ENCODE measurements around the gene PPARD.
"Not testable (repeated sequence)": the region's sequence is repeated elsewhere in the genome, so short reads cannot be mapped to it uniquely, and the experiment has no call there.

Gene PPARD

DNA sequence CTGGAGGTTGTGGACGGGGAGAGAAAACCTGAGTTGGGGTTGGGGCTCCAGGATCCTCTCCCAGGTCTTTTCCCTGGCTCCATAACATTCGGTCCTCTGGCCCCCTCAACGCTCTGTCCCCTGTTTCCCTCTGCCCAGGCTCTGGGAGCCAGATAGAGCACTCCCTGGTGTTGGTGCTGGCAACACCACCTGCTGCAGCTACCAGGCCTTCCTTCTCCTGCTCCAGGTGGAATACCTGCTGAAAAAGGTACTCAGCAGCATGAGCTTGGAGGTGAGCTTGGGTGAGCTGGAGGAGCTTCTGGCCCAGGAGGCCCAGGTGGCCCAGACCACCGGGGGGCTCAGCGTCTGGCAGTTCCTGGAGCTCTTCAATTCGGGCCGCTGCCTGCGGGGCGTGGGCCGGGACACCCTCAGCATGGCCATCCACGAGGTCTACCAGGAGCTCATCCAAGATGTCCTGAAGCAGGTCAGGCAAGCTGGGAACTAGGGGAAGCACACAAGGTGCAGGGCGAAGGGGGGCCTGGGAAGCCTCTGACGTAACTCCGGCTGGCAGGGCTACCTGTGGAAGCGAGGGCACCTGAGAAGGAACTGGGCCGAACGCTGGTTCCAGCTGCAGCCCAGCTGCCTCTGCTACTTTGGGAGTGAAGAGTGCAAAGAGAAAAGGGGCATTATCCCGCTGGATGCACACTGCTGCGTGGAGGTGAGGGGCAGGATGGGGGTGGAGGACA, 30.1 kb upstream of the PPARD start:
- DNase-seq (ENCODE audit: low read depth in 2 of 2), result no peak

DNA sequence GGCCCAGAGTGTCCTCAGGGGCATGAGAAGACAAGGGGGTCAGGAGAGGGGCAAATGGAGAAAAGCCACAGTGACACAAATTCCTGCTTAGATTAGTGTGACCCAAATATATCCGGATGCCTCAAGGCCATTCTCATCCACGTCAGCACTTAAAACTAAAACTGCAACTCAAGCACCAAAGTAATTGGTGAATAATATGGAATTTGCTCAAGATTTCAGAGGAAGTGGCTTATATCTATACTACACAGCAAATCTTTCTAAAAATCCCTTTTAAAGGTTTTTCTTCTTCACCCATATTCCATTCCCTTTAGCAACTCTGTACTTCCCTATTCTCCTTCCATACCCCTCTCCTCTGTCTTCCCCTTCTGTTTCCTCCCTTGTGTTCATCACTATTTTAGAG, 29.6 kb upstream of the PPARD start:
- no peak for DNase-seq (ENCODE audit: low read depth in 2 of 2)

DNA sequence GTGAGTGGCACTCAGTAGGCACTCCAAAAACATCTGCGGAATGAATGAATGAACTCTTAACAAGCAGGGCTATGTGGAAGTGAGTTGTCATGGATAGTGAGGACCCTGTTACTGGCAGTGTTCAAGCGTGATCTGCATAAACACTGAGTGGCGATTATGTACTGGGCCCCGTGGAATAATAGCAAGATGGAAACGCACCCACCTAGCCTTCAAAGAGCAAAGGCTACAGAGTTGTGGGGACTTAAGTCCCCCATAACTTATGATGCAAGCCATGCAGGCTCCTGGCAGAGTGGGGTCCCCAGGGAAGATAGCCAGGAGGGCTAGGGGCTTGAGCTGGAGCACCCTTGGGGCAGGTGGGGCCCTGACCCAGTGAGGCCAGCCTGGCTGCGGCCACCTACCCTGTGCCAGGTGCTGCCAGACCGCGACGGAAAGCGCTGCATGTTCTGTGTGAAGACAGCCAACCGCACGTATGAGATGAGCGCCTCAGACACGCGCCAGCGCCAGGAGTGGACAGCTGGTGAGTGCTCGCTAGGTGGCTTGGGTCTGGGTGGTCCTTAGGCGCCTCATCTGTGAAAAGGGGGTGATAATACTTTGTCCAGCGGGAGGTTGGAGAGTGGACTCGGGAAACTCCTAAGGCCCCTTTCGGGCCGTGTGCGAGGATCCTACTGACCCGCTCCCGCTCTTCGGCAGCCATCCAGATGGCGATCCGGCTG, 24.7 kb upstream of the PPARD start:
- DNase-seq (ENCODE audit: low read depth in 2 of 2), result no peak

DNA sequence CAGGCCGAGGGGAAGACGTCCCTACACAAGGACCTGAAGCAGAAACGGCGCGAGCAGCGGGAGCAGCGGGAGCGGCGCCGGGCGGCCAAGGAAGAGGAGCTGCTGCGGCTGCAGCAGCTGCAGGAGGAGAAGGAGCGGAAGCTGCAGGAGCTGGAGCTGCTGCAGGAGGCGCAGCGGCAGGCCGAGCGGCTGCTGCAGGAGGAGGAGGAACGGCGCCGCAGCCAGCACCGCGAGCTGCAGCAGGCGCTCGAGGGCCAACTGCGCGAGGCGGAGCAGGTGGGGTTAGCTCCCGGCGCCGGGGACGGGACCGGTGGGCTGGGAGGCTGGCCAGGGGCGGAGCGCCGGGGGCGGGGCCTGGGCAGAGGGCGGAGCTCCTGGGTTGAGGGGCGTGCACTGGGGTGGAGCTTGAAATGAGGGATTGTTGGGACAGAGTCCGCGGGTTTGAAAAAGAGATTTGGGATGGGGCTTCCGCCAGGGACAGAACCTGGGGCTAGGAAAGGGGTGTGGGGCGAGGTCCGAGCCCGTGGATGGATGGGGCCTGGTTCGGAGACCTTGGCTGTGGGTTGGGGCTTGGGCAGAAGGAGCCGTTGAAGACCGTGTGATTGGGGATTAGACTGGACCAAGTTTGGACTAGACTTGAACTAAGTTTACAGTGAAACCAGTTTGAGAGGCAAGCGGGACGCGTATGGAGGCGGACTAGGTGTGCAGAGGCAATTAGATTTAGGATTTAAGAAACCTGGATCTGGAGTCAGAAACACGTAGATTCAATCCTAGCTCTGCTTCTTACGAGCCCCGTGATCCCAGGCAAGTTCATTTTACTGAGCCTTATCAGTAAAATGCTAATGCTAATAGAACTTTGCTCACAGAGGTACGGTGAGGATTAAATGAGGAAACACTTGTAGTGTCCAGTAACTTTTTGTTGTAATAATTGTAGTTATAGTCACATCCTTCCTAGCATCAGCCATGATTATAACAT, 23.9 kb upstream of the PPARD start:
- DNase-seq (ENCODE audit: low read depth in 2 of 2), result no peak

DNA sequence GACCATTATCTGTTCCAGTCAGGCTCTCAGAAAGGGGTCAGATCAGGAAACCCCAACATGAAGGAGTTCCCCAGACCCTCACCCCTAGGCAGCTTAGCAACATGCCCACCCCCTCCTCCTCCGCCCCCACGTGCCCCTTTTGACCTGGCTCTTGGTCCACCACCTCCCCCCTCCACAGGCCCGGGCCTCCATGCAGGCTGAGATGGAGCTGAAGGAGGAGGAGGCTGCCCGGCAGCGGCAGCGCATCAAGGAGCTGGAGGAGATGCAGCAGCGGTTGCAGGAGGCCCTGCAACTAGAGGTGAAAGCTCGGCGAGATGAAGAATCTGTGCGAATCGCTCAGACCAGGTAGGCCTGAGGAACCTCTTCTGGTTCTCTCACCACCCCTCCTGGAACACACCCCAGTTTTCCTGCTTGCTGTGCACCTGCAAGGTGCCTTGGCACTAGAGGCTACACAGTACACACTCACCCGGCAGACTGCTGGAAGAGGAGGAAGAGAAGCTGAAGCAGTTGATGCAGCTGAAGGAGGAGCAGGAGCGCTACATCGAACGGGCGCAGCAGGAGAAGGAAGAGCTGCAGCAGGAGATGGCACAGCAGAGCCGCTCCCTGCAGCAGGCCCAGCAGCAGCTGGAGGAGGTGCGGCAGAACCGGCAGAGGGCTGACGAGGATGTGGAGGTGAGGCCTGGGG, 22.9 kb upstream of the PPARD start:
- DNase-seq (ENCODE audit: low read depth in 2 of 2), result no peak

DNA sequence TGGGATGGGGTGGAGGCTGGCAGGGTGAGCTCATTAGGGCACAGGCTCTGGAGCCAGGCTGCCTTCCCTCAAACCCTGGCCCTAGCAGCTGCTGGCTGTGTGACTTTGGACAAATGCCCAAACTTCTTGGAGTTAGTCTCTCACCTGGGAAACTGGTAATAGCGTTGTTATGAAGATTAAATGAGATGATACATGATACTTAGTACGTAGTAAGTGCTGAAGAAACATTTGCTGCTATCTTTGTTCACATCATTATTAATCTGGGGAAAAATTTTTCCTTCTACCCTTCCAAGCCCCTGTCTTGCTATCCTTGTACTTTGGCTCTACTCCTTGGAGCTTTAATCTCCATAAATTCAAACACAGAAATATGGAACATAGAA, 22.3 kb upstream of the PPARD start:
- DNase-seq (ENCODE audit: low read depth in 2 of 2), result no peak

DNA sequence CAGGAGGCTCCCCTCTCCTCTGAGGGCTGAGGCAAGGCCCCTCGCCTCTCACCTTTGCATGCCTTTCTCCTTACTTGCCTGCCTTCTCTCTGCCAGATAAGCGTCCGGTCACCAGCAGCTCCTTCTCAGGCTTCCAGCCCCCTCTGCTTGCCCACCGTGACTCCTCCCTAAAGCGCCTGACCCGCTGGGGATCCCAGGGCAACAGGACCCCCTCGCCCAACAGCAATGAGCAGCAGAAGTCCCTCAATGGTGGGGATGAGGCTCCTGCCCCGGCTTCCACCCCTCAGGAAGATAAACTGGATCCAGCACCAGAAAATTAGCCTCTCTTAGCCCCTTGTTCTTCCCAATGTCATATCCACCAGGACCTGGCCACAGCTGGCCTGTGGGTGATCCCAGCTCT, 21.3 kb upstream of the PPARD start:
- DNase-seq (ENCODE audit: low read depth in 2 of 2), result no peak

DNA sequence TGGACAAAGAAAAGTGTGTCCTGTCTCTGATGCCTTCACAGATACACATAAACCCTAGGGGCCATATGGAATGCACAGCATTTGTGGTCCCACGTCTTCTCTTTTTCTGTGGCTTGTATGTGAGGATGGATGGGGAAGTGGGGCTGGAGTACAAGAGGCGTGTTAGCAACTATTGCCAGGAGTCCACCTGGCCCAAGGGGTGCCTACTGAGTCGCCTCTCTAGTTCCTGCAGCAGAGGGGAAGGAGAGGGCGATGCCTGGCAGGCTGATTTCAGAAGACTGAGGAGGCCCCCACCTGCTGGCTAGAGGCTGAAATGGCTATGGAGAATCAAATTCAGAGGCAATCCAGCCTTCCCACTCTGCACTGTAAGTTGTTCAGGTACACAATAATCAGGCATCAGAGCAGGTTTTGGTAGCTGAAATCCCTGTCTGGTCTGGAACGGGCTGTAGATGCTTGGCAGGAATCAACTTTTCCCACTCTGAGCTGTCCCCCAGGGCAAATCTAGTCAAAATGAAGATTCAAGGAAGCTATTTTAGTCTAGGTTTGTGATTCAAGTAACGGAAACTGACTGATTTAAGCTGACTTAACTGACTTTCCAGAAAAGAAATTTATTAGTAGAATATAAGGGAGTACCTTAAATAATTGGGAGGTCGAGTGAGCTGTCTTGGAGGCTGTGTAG, 14.9 kb upstream of the PPARD start:
- DNase-seq (ENCODE audit: low read depth in 2 of 2), result peak; percentile 43 to 58

DNA sequence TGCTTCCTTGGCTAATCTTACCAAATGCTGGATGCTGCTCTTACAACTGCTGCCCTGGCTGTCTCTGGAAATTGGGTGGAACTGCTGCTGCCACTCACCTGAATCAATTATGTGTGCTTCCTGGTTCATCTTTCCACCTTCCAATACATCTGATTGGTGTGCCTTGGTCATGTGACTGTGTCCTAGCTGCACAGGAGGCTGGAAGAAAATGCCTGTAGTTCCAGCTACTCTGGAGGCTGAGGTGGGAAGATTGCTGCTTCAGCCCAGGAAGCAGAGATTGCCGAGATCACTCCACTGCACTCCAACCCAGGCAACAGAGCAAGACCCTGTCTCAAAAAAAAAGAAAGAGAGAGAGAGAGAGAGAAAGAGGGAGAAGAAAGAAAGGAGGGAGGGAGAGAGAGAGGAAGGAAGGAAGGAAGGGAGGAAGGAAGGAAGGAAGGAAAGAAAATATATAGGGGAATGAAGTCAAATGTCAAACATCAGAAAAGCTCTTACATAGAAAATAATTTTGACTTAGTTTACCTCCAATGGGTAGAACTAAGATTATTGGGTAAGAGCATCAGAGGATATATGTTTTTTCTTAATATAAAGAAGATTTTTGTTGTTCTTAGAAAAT, 14.1 kb upstream of the PPARD start:
- DNase-seq (ENCODE audit: low read depth in 2 of 2), result no peak

DNA sequence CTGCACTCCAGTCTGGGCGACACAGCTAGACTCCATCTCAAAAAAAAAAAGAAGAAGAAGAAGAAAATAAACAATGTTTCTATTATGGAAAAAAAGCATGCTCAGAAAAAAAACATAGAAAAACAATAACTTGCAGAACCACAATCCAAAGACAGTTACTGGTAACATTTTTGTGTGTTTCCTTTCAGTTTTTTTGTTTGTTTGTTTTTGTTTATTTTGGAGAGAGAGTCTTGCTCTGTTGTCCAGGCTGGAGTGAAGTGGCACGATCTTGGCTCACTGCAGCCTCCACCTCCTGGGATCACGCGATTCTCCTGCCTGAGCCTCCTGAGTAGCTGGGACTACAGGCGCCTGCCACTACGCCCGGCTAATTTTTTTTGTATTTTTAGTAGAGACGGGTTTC, 13.4 kb upstream of the PPARD start:
- not testable (repeated sequence) for DNase-seq (ENCODE audit: low read depth in 2 of 2)

DNA sequence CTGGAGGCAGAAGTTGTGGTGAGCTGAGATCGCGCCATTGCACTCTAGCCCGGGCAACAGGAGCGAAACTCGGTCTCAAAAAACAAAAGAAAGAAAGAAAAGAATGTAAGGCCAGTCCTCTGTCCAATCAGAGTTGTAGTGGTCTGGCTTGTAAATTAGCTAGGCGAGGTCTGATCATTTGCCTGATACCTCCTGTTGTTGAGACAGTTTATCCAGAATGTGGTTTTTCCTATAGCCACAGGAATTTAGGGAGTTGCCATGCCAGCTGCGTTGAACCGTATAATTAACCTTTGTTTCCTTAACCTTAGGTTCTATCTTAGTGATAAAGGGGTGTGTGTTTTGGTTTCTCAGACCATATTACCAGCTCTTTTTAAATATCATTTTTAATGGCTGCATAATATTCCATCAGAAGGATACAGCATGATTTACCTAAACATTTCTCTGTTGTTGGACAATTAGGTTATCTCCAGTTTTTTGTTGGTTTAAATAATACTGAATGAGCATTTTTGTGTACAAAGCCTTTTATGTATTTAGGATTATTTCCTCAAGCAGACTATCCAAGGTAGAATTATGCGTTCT, 11.7 kb upstream of the PPARD start:
- no peak for DNase-seq (ENCODE audit: low read depth in 2 of 2)

DNA sequence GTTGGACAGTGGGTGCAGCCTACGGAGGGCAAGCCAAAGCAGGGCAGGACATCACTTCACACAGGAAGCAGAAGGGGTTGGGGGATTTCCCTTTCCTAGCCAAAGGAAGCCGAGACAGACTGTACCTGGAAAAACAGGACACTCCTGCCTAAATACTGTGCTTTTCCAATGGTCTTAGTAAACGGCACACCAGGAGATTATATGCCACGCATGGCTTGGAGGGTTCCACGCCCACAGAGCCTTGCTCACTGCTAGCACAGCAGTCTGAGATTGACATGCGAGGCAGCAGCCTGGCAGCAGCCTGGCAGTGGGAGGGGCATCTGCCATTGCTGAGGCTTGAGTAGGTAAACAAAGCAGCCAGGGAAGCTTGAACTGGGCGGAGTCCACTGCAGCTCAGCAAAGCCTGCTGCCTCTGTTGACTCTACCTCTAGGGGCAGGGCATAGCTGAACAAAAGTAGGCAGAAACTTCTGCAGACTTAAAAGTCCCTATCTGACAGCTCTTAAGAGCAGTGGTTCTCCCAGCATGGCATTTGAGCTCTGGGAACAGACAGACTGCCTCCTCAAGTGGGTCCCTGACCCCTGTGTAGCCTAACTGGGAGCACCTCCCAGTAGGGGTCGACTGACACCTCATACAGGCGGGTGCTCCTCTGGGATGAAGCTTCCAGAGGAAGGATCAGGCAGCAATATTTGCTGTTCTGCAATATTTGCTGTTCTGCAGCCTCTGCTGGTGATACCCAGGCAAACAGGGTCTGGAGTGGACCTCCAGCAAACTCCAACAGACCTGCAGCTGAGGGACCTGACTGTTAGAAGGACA, 10.1 kb upstream of the PPARD start:
- DNase-seq (ENCODE audit: low read depth in 2 of 2), result peak; percentile 35 to 45

DNA sequence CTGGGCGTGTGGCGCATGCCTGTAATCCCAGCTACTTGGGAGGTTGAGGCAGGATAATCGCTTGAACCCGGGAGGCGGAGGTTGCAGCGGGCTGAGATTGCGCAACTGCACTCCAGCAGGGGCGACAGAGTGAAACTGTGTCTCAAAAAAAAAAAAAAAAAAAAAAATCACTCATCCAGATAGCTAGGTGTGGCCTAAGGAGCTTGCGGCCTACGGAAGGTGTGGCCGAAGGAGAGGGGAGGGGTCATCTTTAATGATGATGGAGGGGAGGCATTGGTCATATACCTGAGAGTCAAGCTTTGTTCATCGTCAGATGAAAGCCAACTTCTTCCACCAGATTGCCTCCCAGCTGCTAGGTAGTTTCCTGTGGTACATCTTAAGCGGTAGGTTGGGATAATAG, 801 bp upstream of the PPARD start:
- no peak for DNase-seq (ENCODE audit: low read depth in 2 of 2)

DNA sequence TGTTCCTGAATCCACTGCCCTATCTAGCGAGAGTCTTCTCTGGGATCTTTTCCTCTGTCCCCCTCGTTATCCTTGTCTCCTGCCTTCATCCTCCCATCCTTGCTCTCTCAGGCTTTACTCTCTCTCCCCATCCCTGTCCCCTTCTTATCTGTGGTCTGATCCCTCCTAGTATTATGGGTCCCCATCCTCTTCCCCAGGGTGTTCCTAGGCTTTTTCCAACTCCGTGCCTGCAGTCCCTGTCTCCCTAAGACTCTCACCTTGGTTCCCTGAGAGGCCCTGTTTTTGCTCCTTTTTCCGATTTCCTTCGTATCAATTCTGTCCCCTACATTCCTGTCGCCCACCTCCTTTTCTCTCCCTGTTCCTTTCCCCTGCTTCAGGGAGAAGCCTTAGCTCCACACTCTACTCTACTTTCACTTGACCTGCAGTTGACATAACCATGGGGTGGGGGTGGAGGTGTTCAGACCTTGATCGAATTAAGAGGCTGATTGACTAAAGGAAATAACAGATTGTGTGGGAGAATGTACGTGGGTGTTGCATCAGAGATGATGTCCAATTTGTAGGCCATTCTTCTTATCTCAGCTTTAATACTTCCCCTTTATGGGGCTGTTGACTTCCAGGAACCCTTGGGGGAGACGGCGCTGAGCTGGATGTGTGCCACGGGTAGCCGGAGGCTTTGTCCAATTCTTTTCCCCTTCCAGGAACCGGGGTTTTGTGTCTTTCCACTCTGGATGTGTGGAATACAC, 905 bp downstream of the PPARD start:
- DNase-seq (ENCODE audit: low read depth in 2 of 2), result no peak

DNA sequence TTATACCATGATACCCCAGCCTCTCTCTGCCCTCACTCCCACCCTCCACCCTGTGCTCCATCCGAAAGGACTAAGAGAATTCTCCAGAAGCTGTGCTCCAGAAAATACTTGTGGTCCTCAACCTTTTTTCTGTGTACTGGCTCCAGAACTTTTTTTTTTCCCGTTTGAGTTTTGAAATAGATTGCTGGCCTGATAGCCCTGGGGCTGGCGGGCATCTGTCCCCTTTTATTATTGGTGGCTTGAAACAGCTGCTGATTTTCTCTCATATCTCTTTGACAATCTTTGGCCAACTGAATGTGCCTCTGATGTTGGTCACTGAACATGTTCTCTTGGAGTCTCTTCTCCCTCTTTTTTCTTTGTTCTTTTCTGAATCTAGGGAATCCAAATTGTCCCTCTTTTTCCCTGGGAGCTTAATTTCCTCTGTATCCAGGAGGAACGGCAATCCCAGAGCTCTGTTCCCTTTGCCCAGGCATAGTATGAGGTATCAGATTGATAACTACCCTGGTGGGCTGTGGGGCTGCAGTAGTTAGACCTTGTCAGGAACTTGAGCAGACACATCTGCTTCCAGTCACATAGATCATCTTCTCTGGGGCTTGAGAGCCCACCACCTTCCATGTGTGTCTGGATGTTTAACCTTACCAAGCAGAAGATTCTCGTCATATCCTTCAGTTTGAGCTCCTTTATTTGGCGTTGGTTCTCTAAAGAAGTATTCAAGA, 1.6 kb downstream of the PPARD start:
- DNase-seq (ENCODE audit: low read depth in 2 of 2), result no peak

DNA sequence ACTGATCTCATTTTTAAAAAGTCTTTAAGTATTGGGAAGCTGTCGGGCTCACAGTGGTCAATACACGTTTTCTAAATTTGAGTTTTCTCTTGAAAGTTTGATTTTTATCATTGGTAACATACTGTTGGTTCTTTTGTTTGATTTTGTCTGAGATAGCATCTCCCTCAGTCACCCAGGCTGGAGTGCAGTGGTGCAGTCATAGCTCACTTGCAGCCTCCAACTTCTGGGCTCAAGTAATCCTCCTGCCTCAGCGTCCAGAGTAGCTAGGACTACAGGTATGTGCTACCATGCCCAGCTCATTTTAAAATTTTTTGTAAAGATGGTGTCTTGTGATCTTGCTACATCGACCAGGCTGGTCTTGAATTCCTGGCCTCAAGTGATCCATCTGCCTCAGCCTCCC, 9.1 kb downstream of the PPARD start:
- DNase-seq (ENCODE audit: low read depth in 2 of 2), result no peak

DNA sequence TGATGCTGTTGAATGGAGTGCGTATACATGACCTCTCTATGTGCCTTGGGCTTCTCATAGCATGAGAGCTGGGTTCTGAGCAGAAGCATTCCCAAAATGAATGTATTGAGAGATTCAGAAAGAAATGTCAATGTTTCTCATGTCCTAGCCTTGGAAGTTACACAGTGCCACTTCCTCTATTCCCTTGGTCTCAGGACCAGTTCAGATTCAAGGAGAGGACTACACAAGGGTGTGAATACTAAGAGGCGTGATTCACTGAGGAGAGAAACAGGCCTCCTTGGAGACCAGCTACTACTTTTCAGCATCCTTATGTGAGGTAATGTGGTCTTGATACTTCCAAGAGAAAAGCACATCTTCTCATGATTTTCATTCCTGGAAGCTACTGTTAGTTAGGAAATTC, 10.4 kb downstream of the PPARD start:
- DNase-seq (ENCODE audit: low read depth in 2 of 2), result no peak

Measured in stimulated activated CD8-positive, alpha-beta memory T cell treated with anti-CD3 and anti-CD28 coated beads, Interleukin-2, amount 100 ng/mL, for 1 hour (primary cell).